HT1080 (cell line): ENCODE results near the gene GPR61. TPM values are rescaled to one million over a fixed set of nuclear protein-coding genes. Genes with fewer than 3 reads are reported as not detected.

Experiments used
- DNase-seq: peaks from one replicate; pipeline ENCODE4 v3.0.0-alpha.2; 2015; ENCODE audit warnings: low read depth
- small RNA-seq: library from RNA; depleted of rRNA; stranded (forward); fragments of <200 nt; gene quantifications from one replicate; pipeline ENCODE3, GENCODE V24; 2014
- total RNA-seq: library from RNA; depleted of rRNA; stranded (reverse); fragments of >200 nt; shearing (Covaris generic); gene quantifications from 2 replicates; pipeline ENCODE4 v1.2.3, GENCODE V29; 2014; rRNA removed

GPR61 gene
- total RNA-seq, 1 experiment from 2014 or later, result not detected

- no peak for DNase-seq
These were observed 28.4 kb downstream of the GPR61 start for GRCh38 chr1:109567877-109568672.

GRCh38 chr1:109569323-109569722 lies 29.7 kb downstream of the GPR61 start:
- no peak for DNase-seq

- no peak for DNase-seq
These were observed 30.7 kb downstream of the GPR61 start for GRCh38 chr1:109570414-109570813.

- DNase-seq, result no peak
These were observed 34.1 kb downstream of the GPR61 start for GRCh38 chr1:109573785-109574184.

- DNase-seq, result no peak
These were observed 39.3 kb downstream of the GPR61 start for GRCh38 chr1:109578947-109579443.

GRCh38 chr1:109579491-109579890 lies 39.8 kb downstream of the GPR61 start:
- no peak for DNase-seq

GRCh38 chr1:109582021-109582420 lies 42.3 kb downstream of the GPR61 start:
- no peak for DNase-seq

GRCh38 chr1:109584766-109585165 lies 45.1 kb downstream of the GPR61 start:
- DNase-seq, result no peak

- no peak for DNase-seq
These were observed 46.4 kb downstream of the GPR61 start for GRCh38 chr1:109586055-109586454.

GRCh38 chr1:109589177-109589576 lies 49.5 kb downstream of the GPR61 start:
- DNase-seq, result no peak

- DNase-seq, result no peak
These were observed 50.0 kb downstream of the GPR61 start for GRCh38 chr1:109589679-109590078.

- DNase-seq, result no peak
These were observed 53.2 kb downstream of the GPR61 start for GRCh38 chr1:109592916-109593315.

- no peak for DNase-seq
These were observed 55.9 kb downstream of the GPR61 start for GRCh38 chr1:109595531-109595930.

Small RNA genes lying within 50 kb of the gene (small RNA-seq; reads per million reads assigned to genes)
- not detected for gene RNU6V

Other genes starting within 250 kb of the GPR61 start
- not detected in 2 replicates for gene MYBPHL, start 232.9 kb upstream of the GPR61 start, total RNA-seq
- gene SORT1, start 142.0 kb upstream of the GPR61 start, total RNA-seq, result 7.7 and 8.1 TPM in 2 replicates
- 54.6 and 94.4 TPM in 2 replicates for gene PSMA5, start 113.4 kb upstream of the GPR61 start, total RNA-seq
- gene SYPL2, start 73.3 kb upstream of the GPR61 start, total RNA-seq, result 0.05 and 0.17 TPM in 2 replicates
- 10.2 and 11.1 TPM in 2 replicates for gene ATXN7L2, start 56.0 kb upstream of the GPR61 start, total RNA-seq
- gene CYB561D1, start 45.8 kb upstream of the GPR61 start, total RNA-seq, result 2.6 and 2.7 TPM in 2 replicates
- gene AMIGO1, start 30.1 kb upstream of the GPR61 start, total RNA-seq, result 1.4 and 2.0 TPM in 2 replicates
- 11.0 and 12.1 TPM in 2 replicates for gene GNAI3, start 8.7 kb downstream of the GPR61 start, total RNA-seq
- gene GNAT2, start 79.7 kb downstream of the GPR61 start, total RNA-seq, result 0.13 and 0.43 TPM in 2 replicates
- 70.8 and 71.4 TPM in 2 replicates for gene AMPD2, start 80.0 kb downstream of the GPR61 start, total RNA-seq
- 0.13 TPM in 1 of 2 replicates, not detected in the other for gene GSTM4, start 116.2 kb downstream of the GPR61 start, total RNA-seq
- gene GSTM2, start 128.2 kb downstream of the GPR61 start, total RNA-seq, result 2.3 and 3.1 TPM in 2 replicates
- 14.5 and 17.0 TPM in 2 replicates for gene GSTM1, start 147.9 kb downstream of the GPR61 start, total RNA-seq
- gene GSTM5, start 172.4 kb downstream of the GPR61 start, total RNA-seq, result 0.03 TPM in 1 of 2 replicates, not detected in the other
- 52.4 and 81.8 TPM in 2 replicates for gene GSTM3, start 201.2 kb downstream of the GPR61 start, total RNA-seq
- not detected in 2 replicates for gene EPS8L3, start 224.1 kb downstream of the GPR61 start, total RNA-seq